Stimulated activated CD4-positive, alpha-beta T cell treated with anti-CD3 and anti-CD28 coated beads, Interleukin-2, amount 100 ng/mL, for 24 hours (primary cell): ENCODE measurements around the gene KRT14.

Experiments
- DNase-seq, 2 donors: peaks; one replicate each; pipeline ENCODE4 v3.0.0-alpha.2; 2020

Gene KRT14

GRCh38 chr17:41575336-41575735 is 11.4 kb downstream of the KRT14 start:
- no peak for DNase-seq

- DNase-seq, result no peak
These were observed 14.9 kb downstream of the KRT14 start, which contains the start of gene KRT9 for GRCh38 chr17:41571561-41572434. Gene KRT9 (minus strand): TSS chr17:41572059. CDS start chr17:41571992, 67 bp downstream.

DNA sequence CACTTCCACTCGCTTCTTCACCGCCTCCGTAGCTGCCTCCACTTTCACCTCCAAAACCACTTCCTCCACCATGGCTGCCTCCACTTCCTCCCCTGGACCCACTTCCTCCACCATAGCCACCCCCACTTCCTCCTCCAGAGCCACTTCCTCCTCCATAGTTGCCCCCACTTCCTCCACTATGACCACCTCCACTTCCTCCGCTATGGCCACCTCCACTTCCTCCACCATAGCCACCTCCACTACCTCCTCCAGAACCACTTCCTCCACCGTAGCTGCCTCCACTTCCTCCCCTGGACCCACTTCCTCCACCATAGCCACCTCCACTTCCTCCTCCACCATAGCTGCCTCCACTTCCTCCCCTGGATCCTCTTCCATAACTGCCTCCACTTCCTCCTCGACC is 19.4 kb downstream of the KRT14 start:
- no peak for DNase-seq

DNA sequence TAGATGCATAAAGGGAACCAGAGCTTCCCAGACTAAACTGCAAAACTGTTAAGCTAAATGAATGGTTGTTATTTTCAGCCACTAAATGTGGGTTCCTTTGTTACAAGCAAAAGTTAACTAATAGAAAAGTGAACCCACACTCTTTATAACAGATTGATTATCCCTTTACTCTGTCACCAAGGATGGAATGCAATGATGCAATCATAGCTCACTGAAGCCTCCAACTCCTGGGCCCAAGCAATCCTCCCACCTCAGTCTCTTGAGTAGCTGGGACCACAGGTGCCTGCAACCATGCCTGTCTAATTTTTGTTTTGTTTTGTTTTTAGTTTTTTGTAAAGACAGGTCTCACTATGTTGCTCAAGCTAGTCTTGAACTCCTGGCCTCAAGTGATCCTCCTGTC is 21.4 kb downstream of the KRT14 start:
- no peak for DNase-seq

DNA sequence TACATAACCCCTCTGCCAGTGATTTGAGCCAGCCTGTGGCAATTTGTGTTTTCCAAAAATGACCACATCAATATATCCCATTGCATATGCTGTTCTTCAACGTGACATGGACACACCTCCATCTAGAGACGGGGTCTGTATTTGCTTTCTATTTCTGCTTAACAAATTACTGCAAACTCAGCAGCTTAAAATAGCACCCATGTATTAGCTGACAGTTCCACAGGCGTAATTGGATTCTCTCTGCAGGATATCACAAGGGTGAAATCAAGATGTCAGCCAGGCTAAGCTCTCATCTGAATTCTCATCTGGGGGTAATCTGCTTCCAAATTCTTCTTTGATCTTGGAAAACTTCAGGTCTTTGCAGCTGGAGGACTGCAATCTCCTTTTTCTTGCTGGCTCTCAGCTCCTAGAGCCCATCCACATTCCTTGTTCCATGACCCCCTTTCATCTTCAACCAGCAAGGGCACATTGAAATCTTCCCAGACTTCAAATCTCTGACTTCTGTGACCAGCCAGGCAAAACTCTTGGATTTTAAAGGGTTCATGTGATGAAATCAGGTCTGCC is 23.0 kb downstream of the KRT14 start:
- DNase-seq, result no peak

DNA sequence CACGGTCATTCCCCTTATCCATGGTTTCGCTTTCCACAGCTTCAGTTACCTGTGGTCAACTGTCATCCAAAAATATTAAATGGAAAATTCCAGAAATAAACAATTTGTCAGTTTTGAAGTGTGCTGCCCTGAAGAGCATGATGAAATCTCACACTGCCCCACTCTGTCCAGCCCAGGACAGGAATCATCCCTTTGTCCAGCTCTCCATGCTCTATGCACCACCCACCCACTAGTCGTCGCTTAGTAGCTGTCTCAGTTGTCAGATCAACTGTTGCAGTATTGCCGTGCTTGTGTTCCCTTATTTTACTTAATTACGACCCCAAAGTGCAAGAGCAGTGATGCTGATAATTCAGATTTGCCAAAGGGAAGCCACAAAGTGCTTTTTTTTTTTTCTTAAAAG is 25.1 kb downstream of the KRT14 start:
- no peak for DNase-seq

GRCh38 chr17:41559548-41559947 is 27.1 kb downstream of the KRT14 start:
- DNase-seq, result no peak

- no peak for DNase-seq
These were observed 29.8 kb downstream of the KRT14 start for GRCh38 chr17:41556931-41557330.

DNA sequence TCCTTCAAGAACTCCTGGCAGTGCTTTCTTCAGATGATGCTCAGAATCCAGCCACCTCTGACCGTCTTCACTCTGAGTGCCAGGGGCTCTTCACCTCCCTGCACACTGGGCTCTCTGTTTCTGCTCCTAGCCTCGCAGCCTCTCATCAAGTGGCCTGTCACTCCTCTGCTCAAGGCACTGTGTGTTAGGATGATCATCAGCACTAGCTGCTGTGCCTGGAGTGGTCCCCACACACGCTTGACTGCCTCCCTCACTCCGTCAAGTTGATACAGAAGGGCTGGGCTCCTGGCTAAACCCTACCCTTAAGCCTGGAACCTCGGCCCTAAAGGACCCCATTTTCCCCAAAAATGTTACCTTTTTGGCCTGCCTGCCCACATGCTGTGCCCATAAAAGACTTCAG is 30.4 kb downstream of the KRT14 start:
- no peak for DNase-seq

DNA sequence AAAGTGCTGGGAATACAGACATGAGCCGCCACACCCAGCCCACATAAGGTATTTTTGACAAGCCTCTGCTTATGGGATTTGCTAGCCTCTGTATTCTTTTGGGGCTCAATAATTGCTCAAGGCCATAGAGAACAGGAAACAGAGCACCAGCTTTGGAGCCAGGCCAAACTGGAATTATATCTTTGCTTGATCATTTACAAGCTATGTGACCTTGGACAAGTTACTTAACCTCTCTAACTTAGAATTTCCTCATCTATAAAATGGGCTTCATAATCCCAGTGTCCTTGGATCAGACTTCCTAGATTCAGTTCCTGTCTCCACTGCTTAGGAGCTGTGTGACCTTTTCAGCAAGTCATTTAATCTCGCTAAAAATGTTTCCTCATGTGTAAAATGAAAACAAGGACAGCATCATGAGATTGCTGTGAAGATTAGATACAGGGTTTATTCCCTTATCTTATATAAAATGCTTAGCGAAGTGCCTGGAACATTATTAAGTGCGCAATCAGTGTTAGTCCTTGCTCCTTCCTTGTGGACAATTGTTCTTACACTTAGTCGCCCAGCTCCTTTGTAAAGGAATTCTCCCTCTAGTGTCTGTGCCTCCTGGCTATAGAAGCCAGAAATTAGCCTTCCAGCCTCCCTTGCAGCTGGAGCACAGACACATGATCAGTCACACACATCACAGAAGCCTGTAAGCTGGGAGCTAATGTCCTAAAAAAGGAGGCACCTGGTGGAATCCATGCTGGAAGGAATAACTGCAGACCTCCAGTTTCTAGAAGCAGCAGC is 31.4 kb downstream of the KRT14 start:
- DNase-seq, result no peak

DNA sequence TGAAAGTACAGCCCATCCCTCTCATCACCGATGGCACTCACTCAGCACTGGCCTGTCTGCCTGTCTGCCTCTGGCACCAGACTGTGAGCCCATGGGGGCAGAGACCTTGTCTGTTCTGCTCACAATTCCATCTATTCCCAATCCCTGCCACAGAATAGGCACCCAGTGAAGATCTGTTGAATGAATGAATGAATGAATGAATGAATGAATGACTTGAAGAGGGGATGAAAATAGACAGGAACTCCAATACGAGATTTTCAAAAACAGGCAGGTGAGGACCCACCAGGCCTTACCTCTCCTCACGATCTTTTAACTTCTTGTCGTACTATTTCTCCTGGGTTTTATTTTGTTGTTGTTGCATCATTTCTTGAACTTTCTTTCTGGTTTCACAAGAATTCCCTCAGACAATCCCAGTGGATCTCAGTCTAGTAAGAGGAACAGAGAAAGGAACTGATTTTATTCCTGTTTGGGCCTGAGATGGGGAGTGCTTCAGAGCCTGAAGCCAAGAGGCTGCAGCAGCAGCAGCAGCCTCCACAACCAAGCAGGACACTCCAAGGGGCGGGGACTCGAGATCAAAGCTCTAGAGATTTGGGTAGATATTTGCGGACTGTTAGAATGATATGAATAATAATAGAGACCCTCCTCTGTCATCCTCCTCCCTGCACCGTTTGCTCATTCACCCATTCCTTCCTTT is 32.6 kb downstream of the KRT14 start:
- no peak for DNase-seq

GRCh38 chr17:41553176-41553575 is 33.5 kb downstream of the KRT14 start:
- DNase-seq, result no peak

GRCh38 chr17:41552455-41552854 is 34.2 kb downstream of the KRT14 start:
- no peak for DNase-seq

DNA sequence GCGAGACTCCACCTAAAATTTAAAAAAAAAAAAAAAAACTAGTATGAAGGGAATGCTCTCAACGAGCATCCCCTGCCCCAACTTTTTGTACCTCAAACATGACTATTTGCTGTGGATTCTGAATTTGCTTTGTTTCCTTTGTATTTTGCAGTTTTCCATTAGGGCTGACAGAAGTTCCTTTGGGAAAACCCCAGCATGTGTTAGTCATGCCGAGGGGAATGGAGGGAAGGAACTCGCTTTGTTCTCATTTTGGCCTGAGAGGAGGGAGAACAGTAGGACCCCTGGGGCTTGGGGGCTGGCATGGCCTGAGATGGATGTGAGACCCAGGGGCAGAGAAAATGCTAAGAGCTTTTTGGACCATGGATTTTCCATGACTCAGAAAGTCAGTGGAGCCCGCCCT is 35.3 kb downstream of the KRT14 start:
- no peak for DNase-seq

- no peak for DNase-seq
These were observed 37.1 kb downstream of the KRT14 start for GRCh38 chr17:41549596-41550039.

GRCh38 chr17:41548844-41549595 is 37.7 kb downstream of the KRT14 start:
- DNase-seq, result peak; percentile 86 to 89

DNA sequence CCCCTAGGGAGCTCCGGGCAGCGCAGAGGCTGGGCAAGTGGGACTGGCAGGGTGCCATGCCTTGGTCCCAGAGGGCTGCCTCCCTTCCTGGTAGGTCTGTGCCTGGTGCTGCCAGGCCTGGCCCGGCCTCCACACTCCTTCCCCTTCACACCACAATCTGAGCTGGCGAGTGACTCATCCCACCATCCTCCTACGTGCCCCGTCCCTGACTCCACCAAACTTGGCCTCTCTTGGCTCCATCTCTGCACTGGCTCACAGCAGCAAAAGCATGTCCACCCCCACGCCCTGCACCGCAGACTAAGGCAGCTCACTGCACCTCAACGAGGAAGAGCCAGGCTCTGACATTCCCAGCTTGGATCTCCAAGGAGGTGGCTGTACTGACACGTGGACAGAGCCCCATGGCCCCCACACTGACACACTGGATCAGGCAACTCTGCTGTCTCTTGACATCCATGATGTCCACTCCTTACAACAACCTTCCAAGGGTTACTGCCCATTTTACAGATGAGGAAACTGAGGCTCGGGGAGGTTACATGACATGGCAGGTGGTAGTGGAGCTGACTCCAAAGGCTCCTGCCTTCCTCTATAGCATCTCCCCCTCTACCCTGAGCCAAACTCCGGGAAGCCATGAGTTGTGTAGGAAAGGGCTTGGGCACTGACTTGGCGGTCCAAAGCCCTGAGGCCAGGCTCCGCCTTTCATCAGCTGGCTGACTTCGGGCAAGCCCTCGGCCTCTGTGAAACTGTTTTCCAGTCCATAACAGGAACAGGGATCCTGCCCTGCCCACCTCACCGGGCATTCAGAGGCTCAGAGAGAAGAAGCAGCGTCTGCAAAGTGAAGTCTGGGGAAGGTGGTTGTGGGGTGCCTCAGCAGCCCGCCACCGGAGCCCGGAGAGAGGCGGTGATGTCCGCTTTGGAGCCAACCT is 38.5 kb downstream of the KRT14 start:
- peak; percentile 77 to 78 for DNase-seq

DNA sequence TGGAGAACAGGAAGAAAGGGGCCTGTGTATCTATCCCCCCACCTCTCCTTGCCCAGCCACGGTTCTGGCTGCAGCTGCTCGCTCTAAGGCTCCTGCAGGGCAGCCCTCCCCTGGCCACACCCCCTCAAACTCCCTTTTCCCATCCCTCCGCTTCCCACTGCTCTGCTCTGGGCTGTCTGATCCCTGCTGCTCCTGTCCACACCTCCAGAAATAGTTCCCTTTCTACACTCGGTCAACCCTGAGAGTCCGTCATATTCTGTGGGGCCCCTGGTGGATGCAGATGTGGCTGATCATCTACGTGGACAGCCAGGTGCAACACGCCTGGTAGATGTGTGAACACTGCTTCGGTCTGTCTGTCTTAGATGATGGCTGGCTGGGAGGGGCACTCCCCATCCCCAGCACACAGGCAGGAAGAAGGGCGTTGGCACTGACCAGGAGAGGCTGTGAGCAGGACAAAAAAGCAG is 39.3 kb downstream of the KRT14 start:
- no peak for DNase-seq

DNA sequence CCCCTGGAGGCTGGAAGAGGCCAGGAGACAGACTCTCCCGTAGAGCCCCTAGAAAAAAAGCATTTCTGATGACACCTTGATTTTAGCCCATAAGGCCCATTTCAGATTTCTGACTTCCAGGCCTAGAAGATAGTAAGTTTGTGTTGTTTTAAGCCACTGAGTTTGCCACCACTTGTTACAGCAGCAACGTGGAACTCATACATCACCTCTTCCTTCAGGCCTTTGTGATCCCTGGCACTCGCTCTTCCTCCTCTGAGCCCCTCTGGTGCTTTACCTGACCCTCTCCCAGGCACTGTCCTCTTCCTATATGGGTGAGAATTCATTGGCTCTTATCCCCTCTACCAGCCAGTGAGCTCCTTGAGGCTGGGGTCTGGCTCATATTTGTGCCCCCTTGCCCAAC is 39.9 kb downstream of the KRT14 start:
- DNase-seq, result no peak

DNA sequence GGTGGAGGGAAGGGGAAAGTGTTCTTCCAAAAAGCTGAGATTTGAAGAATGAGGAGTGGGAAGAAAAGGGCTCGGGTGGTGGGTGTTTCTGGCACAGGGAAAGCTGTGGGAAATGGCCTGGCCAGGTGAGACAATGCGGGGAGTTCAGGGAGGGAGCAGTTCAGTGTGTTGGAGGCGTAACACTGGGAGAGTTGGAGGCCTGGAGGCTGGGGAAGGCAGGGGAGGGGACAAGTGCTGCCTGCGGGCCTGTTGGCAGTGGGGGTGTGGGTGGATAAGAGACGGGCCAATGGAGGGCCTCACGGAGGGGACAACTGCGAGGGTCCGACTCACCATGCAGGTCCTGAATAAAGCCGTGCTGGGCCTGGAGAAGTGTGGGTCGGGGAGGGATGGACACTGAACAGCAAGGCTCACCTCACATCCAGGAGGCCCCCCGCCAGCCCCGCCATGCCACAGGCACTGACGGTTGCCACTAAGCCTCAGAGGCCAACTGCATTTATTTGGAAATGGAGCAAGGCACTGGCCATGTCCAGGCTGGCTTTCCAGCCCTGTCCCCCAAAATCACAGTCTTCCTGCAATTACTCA is 40.8 kb downstream of the KRT14 start:
- DNase-seq, result no peak

GRCh38 chr17:41544935-41545334 is 41.8 kb downstream of the KRT14 start:
- DNase-seq, result no peak
